ENCODE data around the gene ARHGAP26. TPM values are rescaled to one million over a fixed set of nuclear protein-coding genes. Genes with fewer than 3 reads are reported as not detected.

The ARHGAP26 gene
- total and polyA plus RNA-seq, 4 donors, result 5.4 to 52.3 (median 30.4) TPM

GRCh38 chr5:143046314-143046713, 276.1 kb downstream of the ARHGAP26 start:
- no peak overlapping the region for H3K9ac ChIP-seq (ENCODE audit: insufficient read depth in 1 of 2, low read length in 2 of 2)
- WGBS, 2 donors, result 93 to 97% methylated on average over 1 of the region's 1 CpG
- ATAC-seq (ENCODE audit: insufficient read depth, low FRiP score) (no peak), DNase-seq (no peak)
- no peaks in the 10 kb centered on the region for H3K27me3 ChIP-seq (ENCODE audit: control insufficient read depth in 3 of 3, insufficient read depth in 3 of 3, low read length in 2 of 3)
- H3K27ac ChIP-seq (ENCODE audit: low read depth in 1 of 2, low read length in 1 of 2), result no peak overlapping the region
- peaks cover 0 to 13% (median 0%) of the 10 kb centered on the region in 4 donors for H3K36me3 ChIP-seq (ENCODE audit: control insufficient read depth in 4 of 4, insufficient read depth in 4 of 4, low read length in 4 of 4)
- TF ChIP-seq CTCF (IDR thresholded peaks at IDR 0.05; ENCODE audit: control extremely low read depth, extremely low read depth), result no peak
- H3K4me3 ChIP-seq, result no peak overlapping the region
- H3K4me1 ChIP-seq (ENCODE audit: control insufficient read depth in 5 of 5, insufficient read depth in 5 of 5, low read length in 5 of 5), result peaks cover 0 to 21% (median 4%) of the 10 kb centered on the region in 5 donors
- H3K9me3 ChIP-seq (ENCODE audit: control insufficient read depth in 4 of 4, insufficient read depth in 3 of 4, low read length in 3 of 4), result no peaks in the 10 kb centered on the region

GRCh38 chr5:143047091-143047490, 276.9 kb downstream of the ARHGAP26 start:
- 91 to 97% methylated on average over 1 of the region's 1 CpG for WGBS, 2 donors
- ATAC-seq (ENCODE audit: insufficient read depth, low FRiP score), result no peak
- no peak overlapping the region for H3K9ac ChIP-seq (ENCODE audit: insufficient read depth in 1 of 2, low read length in 2 of 2)

DNA sequence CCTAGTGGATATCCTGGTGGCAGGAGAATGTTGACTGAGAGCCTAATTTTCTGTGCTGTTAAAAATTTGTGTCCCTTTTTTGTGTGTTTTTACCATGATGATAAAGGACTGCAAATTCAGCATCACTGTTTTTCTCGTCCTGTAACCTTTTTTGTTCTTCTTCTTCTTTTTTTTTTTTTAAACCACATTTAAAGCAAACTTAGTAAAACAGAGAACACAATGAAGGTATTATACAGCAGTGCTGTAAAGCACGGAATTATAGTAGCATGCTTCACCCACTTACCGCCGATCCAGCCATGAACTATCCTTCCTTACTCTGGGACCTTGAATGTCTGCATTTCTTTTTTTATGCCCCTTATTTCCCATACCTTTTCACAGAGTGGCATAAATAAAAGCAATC, 280.0 kb downstream of the ARHGAP26 start:
- H3K9me3 ChIP-seq (ENCODE audit: control insufficient read depth in 4 of 4, insufficient read depth in 3 of 4, low read length in 3 of 4), result no peaks in the 10 kb centered on the region
- H3K27me3 ChIP-seq (ENCODE audit: control insufficient read depth in 3 of 3, insufficient read depth in 3 of 3, low read length in 2 of 3), result no peaks in the 10 kb centered on the region
- TF ChIP-seq CTCF (IDR thresholded peaks at IDR 0.05; ENCODE audit: control extremely low read depth, extremely low read depth), result no peak
- H3K27ac ChIP-seq (ENCODE audit: low read depth in 1 of 2, low read length in 1 of 2), result no peak overlapping the region
- peaks cover 0 to 17% (median 14%) of the 10 kb centered on the region in 5 donors for H3K4me1 ChIP-seq (ENCODE audit: control insufficient read depth in 5 of 5, insufficient read depth in 5 of 5, low read length in 5 of 5)
- H3K36me3 ChIP-seq (ENCODE audit: control insufficient read depth in 4 of 4, insufficient read depth in 4 of 4, low read length in 4 of 4), result peaks cover 0 to 4% (median 2%) of the 10 kb centered on the region in 4 donors
- 89 to 95% methylated on average over 4 of the region's 4 CpGs for WGBS, 2 donors
- ATAC-seq (ENCODE audit: insufficient read depth, low FRiP score) (no peak), DNase-seq (no peak)
- no peak overlapping the region for H3K4me3 ChIP-seq
- no peak overlapping the region for H3K9ac ChIP-seq (ENCODE audit: insufficient read depth in 1 of 2, low read length in 2 of 2)

More at GRCh38 chr5:143047091-143047490, 276.9 kb downstream of the ARHGAP26 start:
- DNase-seq, result no peak
- Histone ChIP-seq H3K4me1 (ENCODE audit: control insufficient read depth in 5 of 5, insufficient read depth in 5 of 5, low read length in 5 of 5) (peaks cover under 1 to 25% (median 12%) of the 10 kb centered on the region in 5 donors), H3K27ac (ENCODE audit: low read depth in 1 of 2, low read length in 1 of 2) (no peak overlapping the region), H3K36me3 (ENCODE audit: control insufficient read depth in 4 of 4, insufficient read depth in 4 of 4, low read length in 4 of 4) (peaks cover 0 to 9% (median 0%) of the 10 kb centered on the region in 4 donors), H3K9me3 (ENCODE audit: control insufficient read depth in 4 of 4, insufficient read depth in 3 of 4, low read length in 3 of 4) (no peaks in the 10 kb centered on the region), H3K27me3 (ENCODE audit: control insufficient read depth in 3 of 3, insufficient read depth in 3 of 3, low read length in 2 of 3) (no peaks in the 10 kb centered on the region), H3K4me3 (no peak overlapping the region)
- TF ChIP-seq CTCF (IDR thresholded peaks at IDR 0.05; ENCODE audit: control extremely low read depth, extremely low read depth), result no peak

Data from lung (tissue), 12 donors.